Measurements from ENCODE around the gene PDLIM5.
A peak's percentile ranks its signal among the peaks of the same experiment; 100 is the strongest.

The PDLIM5 gene

DNA sequence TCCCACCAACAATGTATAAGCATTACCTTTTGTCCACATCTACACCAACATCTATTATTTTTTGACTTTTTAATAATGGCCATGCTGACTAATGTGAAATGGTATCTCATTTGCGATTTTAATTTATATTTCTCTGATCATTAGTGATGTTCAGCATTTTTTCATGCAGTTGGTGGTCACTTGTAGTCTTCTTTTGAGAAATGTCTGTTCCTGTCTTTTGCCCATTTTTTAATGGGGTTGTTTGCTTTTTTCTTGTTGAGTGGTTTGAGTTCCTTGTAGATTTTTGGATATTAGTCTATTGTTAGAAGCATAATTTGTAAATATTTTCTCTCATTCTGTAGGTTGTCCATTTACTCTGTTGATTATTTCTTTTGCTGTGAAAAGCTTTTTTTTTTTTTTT is 36.8 kb upstream of the PDLIM5 start:
- DNase-seq (ENCODE audit: low spot score) = no peak
- no peak overlapping the region for H3K27ac ChIP-seq
- H3K4me3 ChIP-seq = no peak overlapping the region
- no peak for TF ChIP-seq CTCF (IDR thresholded peaks at IDR 0.05)

- Histone ChIP-seq H3K4me3 (no peak overlapping the region), H3K27ac (no peak overlapping the region)
- no peak for TF ChIP-seq CTCF (IDR thresholded peaks at IDR 0.05)
- DNase-seq (ENCODE audit: low spot score) = no peak
These were observed 36.3 kb upstream of the PDLIM5 start for GRCh38 chr4:94415448-94415847.

GRCh38 chr4:94416335-94416734 is 35.4 kb upstream of the PDLIM5 start:
- no peak overlapping the region for H3K27ac ChIP-seq
- H3K4me3 ChIP-seq = no peak overlapping the region
- no peak for TF ChIP-seq CTCF (IDR thresholded peaks at IDR 0.05)
- no peak for DNase-seq (ENCODE audit: low spot score)

DNA sequence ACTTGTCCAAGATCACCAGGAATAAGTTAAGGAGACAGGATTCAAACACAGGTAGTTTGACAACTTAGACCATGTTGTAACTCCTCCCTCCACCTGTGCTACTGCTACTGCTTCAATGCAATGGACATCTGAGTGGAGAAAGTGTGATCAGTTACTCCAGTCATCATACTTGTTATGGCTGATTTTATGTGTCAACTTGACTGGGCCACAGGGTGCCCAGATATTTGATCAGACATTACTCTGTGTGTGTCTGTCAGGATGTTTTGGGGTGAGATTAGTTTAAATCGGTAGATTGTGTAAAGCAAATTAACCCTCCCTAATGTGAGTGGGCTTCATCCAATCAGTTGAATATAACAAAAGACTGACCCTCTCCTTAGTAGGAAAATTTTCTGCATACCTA is 34.8 kb upstream of the PDLIM5 start:
- DNase-seq (ENCODE audit: low spot score) = no peak
- TF ChIP-seq CTCF (IDR thresholded peaks at IDR 0.05) = no peak
- Histone ChIP-seq H3K4me3 (no peak overlapping the region), H3K27ac (no peak overlapping the region)

DNA sequence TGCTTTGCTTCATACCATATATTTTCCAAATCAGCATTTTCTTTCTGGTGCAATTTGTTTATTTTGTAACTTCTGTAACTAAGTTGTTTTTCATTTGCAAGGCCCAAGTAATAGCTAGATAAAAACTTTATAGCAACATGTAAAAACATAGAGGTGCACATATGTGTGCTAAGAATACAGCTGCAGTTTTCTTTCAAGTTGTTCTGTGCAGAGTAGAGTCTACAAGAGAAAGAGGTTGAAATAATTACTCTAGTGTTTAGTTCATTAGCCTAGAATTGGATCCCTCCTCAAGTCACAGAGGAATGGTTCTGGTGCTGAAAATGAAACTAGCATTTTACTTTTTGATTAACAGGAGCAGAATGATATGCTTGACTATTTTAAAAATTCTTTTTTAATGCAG is 32.2 kb upstream of the PDLIM5 start:
- no peak for DNase-seq (ENCODE audit: low spot score)
- Histone ChIP-seq H3K27ac (peak overlapping the region in 1 of 2 donors; percentile 31), H3K4me3 (no peak overlapping the region)
- TF ChIP-seq CTCF (IDR thresholded peaks at IDR 0.05) = no peak

GRCh38 chr4:94419956-94420355 is 31.8 kb upstream of the PDLIM5 start:
- no peak for DNase-seq (ENCODE audit: low spot score)
- Histone ChIP-seq H3K27ac (peak overlapping the region in 1 of 2 donors; percentile 31), H3K4me3 (no peak overlapping the region)
- TF ChIP-seq CTCF (IDR thresholded peaks at IDR 0.05) = no peak

- Histone ChIP-seq H3K4me3 (no peak overlapping the region), H3K27ac (no peak overlapping the region)
- TF ChIP-seq CTCF (IDR thresholded peaks at IDR 0.05) = no peak
- DNase-seq (ENCODE audit: low spot score) = no peak
These were observed 31.4 kb upstream of the PDLIM5 start for GRCh38 chr4:94420356-94420755.

Measured in coronary artery (tissue), 2 donors.